GM21381 (cell line): ENCODE results near the gene ATG9A.

ENCODE experiments used
- ATAC-seq: cut with Tn5 transposase; IDR thresholded peaks from one replicate; pipeline ENCODE4 v1.9.1; 2021; ENCODE audit warnings: mild to moderate bottlenecking, moderate library complexity; ENCODE audit not compliant: unreplicated experiment

Gene ATG9A

DNA sequence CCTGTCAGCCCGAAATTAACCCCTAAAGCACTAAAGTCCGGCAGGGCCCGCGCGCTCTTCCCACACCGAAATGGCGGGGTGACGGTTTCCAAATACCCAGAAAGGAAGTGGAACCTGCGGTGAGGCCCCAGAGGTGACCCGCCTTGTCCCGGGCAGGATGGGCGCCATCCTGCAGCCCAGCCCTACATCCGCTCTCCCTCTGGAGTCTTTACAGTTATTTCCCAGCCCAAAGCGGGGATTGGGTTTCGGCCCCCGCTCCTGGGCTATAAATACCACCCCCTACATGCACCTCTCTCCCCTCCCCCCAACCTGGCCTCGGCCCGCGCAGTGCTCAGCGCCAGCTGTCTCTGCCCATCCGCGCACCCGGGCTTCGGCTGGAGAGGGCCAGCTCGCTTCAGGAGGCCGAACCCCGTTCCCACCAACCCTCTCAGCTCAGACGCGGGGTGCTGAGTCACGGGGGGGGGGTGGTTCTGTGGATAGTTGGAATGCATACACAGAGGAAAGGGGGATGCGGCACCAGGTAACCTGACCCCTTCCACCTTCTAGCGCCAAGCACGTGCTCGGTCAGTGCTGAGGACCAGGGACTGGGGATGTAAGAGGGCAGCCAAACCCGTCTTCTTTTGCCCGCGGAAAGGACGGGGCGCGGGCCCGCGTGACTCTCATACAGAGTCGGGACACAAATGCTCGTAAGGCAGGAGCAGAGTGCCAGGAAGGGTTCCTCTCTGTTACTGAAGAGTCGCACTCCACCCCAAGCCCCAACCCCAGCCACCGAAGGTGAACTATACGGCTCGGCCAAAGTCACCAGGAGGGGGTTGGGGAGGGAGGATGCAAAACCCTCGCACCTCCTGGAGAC lies 23.7 kb upstream of the ATG9A start, which contains the start of gene TUBA4B:
TSS of gene TUBA4B (plus strand) at position 344 of the 853 bp plus-strand sequence. CDS start at position 509, 165 bp downstream.
- ATAC-seq: peak; percentile 20

DNA sequence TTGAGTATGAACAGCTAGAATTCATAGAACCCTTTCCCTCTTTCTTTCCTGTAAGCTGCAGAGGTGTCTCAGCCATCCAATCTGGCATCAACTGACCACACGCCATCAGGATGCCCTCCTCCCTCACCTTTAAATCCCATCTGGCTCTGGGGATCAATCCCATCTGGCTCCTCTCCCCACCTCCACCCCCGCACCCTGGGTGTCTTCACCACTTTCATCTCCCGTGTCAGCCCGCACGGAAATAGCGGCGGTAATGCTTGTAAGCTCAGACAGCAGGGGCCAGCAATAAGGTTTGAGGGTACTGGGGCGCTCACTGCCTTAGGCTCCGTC lies 23.1 kb upstream of the ATG9A start:
- no peak for ATAC-seq

DNA sequence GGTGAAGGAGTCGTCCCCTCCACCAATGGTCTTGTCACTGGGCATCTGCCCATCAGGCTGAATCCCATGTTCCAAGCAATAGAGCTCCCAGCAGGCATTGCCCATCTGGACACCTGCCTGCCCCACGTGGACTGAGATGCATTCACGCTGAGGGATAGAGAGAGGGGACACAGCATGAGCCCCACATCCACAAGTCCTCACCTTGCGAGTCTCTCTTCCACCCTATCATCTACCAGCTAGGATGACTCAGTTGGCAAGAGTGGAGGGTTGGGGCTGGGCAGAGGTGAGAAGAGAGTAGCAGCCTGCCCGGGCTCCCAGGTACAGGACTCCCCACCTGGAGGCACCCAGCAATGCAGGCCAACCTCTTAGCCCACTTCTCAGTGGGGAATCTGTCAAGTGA lies 22.6 kb upstream of the ATG9A start:
- no peak for ATAC-seq

DNA sequence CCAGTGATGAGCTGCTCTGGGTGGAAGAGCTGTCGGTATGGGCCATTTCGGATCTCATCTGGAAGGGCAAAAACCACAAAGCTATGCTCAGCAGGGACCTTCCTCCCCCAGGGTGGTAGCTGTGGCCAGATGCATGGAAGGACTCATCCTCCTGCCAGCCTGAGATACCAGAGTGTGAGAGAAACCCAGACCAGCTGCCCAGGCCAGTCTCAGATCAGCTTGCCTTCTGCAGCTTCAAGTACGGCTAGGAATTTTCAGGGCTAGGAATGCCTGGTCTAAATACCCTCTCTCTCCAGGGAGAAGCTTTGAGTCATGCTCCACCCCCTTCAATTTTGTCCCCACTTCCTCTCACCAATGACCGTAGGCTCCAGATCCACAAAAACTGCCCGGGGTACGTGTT lies 22.2 kb upstream of the ATG9A start:
- no peak for ATAC-seq

DNA sequence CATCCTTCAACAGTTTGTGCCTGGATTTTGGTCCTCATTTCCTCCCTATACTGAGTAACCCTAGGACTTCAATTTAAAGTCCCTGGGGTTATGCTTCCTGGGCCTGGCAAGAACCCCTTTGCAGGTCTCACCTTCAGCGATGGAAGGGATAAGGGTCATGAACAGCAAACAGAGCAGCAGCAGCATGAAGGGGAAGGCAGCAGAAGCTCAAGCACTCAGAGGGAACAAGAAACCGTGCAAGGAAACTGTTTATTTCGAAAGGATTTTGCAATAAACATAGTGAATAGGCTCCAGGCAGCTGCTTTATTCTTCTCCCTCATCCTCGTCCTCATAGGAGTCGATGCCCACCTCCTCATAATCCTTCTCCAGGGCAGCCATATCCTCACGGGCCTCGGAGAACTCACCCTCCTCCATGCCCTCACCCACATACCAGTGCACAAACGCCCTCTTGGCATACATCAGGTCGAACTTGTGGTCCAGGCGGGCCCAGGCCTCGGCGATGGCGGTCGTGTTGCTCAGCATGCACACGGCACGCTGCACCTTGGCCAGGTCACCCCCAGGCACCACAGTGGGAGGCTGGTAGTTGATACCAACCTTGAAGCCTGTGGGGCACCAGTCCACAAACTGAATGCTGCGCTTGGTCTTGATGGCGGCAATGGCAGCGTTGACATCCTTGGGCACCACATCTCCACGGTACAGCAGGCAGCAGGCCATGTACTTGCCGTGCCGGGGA lies 20.8 kb upstream of the ATG9A start:
- ATAC-seq: no peak

DNA sequence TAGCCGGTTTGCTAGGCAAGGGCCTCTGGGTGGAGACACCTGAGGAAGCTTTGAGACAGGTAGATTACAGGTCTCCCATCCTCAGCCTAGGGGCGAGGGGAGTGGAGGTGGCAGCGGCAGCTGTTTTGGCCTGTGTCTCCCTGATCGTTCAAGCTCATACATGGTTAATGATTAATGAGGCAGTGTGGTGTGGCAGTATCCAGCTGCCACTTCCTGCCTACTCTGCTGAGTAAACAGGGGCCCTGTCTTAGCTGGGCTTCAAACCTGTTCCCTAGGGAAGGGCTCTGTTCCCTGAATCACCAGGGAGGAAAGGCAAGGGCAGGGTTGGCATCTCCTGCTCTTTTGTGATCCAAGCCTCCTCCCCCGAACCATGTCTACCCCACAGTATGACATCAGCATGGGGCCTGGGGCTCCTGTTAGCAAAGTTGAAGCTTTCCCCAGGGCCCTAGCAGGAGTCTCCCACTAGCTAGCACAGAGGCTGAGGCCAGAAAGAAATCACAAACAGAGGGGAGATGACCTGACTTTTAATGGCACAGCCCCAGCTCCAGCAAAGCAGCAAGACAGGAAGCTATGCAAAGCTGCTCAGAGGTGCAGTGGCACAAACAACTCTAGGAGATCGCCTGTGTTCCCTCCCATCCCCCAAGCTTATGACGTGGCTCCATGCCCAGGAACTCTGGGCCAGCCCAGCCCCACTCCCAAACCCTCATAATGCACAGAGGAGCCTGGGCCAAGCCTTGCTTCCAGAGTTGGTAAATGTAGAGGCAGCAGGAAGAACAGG lies 20.0 kb upstream of the ATG9A start:
- ATAC-seq: peak; percentile 38

DNA sequence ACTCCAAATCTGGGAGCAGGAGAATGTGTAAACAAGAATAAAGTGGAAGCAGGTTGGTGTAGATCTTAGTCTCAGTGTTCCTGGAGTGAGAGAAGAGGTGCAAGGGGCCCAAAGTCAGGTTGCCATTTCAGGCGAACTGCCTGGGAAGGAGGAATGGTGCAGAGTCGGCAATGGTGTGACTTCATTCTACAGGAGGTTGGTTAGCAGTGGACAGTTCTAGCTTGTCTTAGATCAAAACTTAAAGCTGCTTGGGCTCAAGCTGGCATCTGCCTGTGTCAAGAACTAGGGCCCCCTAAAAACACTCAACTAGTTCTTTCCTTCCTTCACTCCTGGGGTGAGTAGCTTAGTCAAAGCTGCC lies 19.4 kb upstream of the ATG9A start:
- ATAC-seq: no peak

DNA sequence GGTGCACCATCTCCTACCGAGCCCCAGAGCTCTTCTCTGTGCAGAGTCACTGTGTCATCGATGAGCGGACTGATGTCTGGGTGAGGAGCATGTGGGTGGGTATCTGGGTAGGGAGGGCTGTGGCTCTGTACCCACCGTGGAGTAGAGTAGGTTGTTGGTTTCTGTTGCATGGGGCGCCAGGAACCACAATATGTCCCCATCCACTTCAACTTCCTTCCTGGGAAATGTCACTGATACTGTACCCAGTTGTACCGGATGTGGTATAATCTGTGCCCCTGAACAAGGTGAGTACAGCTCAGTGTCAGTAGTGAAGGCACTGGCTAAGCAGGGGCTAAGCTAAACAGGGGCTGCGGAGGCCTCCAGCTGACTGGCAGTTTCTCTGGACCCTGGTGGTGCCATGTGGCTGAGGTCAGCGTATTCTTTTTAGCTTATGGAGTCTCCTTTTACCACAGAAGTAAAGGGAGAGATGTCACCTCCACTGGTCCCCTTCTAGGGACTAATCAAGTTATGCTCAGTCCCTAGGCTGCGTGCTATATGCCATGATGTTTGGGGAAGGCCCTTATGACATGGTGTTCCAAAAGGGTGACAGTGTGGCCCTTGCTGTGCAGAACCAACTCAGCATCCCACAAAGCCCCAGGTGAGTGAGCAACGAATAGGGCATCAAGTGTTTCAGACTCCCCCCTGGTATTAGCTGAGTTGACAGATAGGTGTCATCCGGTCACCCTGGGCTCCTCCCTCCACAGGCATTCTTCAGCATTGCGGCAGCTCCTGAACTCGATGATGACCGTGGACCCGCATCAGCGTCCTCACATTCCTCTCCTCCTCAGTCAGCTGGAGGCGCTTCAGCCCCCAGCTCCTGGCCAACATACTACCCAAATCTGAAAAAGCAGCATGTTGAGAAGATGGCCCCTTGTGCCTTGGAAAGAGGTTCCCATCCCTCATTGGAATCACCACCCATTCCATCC lies 18.5 kb upstream of the ATG9A start:
- ATAC-seq: no peak

DNA sequence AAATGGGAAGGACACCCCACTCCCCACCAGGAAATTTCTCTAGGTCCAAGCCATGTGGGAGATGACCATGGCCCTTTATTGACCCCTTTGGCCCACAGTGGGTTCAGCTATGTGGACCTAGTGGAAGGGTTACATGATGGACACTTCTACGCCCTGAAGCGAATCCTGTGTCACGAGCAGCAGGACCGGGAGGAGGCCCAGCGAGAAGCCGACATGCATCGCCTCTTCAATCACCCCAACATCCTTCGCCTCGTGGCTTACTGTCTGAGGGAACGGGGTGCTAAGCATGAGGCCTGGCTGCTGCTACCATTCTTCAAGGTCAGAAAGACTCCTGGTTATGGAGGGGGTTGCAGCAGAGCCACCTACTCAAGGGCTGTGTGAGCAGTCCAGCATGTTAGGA lies 17.1 kb upstream of the ATG9A start:
- ATAC-seq: no peak

DNA sequence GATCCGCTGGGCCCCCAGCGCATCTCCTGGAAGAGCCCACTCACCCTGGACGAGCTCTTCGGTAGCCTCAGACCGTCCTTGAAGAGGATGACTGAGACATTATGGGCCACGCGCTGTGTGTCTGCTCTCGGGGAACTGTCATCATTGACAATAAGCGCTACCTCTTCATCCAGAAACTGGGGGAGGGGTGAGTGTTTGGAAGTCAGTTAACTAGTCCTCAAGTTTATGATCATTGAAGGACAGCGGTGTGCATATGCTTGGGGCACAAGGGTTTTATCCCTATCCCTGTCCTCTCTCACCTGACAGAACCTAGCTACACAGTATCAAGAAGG lies 16.4 kb upstream of the ATG9A start:
- no peak for ATAC-seq

DNA sequence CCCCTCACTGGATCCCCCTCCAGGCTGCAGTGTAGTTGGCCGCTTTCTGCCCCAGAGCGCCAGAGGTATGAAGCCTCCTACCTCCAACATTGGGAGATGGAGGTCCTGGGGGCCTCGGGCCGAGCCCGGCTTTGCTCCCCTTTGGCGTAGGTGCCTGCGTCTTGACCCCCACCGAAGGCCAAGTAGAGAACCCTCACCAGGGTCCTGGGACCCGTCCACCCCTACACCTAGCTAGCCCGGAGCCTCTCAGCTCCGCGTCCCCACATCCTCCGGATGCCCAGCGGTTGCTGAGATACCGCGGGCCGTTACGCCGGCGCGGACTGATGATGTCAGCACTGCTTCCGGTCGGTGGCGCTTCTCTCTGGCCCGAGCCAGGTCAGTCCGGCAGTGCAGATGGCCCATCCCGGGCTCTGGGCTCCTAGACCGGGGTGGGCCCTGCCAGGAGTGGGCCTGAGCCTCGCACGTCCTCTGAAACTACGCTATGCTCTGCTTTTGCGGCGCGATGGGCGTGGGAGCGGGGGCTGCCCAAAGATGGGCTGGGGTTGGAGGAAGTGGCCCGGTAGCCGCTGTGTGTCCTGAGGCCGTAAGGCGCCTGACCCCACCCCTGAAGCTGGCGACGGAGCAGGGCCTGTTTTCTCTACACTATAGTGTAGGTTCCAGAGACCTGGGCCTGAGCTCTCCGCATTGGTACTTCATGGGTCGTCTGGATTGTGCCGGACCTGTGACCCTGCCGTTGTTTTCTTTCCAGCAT lies 15.9 kb upstream of the ATG9A start, which contains the start of the genes GLB1L and STK16:
TSS of gene GLB1L (minus strand) at position 297 of the 751 bp plus-strand sequence. CDS start 1,871 bp downstream, outside the sequence.
TSS of gene STK16 (plus strand) at position 332 of the 751 bp plus-strand sequence. CDS start 521 bp downstream, outside the sequence.
- peak; percentile 65 for ATAC-seq

DNA sequence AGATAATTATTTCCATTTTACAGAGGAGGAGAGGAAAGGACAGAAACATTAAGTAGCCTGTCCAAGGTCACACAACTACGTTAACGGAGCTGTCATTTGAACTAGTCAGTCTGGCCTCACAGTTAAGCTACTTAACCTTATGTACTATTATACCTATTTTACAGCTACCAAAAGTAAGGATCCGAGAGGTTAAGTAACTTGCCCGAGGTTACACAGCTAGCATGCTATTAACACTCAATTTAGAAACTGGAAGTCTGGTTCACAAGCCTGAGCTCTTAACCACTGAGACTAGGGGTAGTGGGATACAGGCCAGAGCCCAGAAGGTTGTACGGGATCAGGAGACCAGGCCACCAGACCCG lies 15.3 kb upstream of the ATG9A start:
- no peak for ATAC-seq

DNA sequence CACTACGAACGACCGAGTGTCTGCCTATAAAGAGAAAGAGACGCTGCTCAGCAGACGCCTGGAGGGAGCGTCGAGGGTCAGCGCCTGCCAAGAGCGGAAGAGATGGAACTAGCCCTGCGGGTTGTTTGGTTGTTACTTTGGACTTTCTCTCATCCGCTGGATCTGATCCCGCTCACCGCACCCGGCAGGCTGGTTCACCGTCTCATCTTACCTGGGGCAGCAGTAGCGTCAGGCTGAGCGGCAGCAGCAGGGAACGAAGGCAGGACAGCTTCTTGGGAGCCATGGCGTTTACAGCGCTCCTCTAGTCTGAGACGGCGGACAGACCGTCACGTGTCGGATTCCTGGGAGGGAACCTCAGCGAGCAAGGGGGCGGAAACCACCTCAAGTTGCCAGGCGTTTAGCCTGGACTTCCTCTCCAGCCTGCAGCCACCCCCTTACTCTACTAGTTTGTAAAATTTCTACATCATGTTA lies 13.9 kb upstream of the ATG9A start:
- ATAC-seq: no peak

DNA sequence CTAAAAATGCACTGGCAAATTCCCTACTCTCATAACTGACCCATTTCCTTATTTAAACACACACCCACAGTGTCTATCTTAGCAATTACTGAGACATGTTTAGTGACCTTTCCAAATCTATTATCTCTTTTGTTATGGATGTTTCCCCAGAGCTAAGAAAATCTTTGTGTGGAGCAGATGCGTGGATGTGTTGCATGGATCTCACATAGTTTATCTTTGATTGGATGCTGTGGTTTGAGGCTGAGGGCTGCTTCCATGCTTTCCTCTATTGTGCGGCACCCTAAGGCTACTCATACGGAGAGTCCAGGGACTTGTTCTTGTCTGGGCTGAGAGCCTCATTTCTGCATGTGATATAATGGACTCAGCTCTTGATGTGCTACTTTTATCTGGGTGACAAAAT lies 4.9 kb upstream of the ATG9A start:
- no peak for ATAC-seq

DNA sequence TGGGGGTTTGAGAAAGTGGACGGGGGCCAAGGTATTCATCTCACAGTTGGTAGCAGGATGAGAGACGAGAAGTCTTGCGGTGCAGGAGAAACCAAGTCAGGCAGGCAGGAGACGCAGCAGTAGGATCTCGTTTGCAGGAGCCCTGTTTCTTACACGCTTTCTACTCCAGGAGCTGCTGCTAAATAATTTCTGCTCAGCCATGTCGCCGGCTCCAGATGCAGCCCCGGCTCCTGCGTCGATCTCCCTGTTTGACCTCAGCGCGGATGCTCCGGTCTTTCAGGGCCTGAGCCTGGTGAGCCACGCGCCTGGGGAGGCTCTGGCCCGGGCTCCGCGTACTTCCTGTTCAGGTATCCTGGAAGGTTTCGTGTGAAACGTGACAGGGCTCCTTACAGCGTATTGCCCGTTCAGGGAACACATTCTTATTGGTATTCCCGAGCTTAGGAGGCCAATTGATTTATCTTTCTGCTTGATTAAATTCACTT lies 664 bp upstream of the ATG9A start:
- ATAC-seq: peak; percentile 24

DNA sequence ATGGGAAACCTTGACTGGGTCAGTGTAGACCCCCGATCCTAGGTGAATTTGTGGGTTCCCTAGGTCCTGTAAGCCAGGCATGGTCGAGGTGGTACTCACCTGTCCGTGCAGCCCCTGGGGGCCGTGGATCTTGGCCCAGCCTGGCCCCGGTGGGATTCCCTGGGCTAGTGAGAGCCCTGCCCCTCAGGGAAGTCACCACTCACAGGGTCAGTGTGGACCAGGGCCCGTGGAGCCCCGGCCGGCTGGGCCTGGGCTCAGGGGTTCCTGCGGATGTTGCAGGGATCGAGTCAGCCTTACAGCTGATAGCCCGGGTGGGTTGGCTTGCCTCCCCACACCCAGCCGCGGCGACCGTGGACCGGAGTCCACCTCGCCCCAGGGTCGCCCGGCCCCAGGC lies 528 bp downstream of the ATG9A start:
- no peak for ATAC-seq

DNA sequence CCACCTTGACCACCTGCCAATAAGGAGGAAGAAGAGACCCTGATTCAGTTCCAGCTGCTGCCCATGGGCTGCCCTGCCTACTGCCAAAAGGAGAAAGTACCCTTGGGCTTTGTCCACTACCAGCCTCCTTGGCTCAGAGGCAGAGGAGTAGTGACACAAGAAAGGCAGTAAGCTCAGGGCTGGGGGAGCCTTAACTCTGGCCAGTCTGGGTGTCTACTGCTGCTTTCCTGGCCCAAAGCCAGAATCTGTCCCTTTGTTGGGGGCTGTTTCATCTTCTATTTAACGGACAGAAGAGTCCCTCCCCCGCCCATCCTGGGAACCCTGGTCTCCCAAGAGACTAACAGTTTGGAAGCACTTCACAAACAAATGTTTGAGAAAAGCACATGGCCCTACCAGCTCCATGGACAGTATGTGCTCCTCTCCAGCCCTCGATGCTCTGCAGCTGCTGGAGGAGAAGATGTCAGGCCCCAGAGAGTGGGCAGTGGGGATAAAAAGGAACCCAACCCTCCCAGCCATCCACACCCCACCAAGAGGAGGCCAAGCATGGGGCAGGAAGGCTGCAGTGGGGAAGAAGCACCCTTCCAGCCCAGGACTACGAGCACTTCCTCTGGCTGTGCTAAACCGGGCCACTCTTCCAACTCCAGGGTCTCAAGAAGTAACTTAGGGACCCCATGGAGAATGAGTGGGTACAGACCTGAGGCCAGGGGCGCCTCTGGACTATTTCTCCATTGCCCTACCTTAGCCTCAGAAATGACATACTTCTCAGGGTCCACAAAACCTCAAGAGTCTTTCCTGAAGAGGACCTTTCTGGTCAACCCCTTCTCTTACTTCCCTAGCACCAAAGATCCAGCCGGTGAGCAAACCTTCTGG lies 1.2 kb downstream of the ATG9A start:
- no peak for ATAC-seq

DNA sequence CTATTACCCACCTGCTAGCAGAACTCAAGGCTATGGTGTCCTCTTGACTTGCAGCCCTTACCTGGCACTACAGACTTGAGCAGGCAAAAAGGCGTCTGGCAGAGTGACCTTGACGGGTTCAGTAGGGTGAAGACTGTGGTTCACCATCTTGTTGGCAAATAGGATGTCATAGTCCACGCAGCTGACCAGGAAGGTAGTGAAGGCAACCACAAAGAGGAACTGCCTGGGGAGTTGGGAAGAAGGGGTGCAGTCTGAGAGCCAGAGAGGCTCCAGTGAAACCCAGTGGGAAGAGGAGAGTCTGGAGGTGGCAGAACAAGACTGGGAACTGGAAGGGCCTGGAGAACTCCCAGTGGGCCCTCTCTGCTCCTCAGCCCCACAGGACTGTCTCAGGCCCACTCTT lies 4.1 kb downstream of the ATG9A start:
- no peak for ATAC-seq
